D341Med (cell line): Measurements from ENCODE around the gene TPM1.
"Not testable (repeated sequence)": the region's sequence is repeated elsewhere in the genome, so short reads cannot be mapped to it uniquely, and the experiment has no call there.

ENCODE experiments used
- DNase-seq: peaks from one replicate; pipeline ENCODE4 v3.0.0; 2012; ENCODE audit warnings: low spot score

The TPM1 gene

DNA sequence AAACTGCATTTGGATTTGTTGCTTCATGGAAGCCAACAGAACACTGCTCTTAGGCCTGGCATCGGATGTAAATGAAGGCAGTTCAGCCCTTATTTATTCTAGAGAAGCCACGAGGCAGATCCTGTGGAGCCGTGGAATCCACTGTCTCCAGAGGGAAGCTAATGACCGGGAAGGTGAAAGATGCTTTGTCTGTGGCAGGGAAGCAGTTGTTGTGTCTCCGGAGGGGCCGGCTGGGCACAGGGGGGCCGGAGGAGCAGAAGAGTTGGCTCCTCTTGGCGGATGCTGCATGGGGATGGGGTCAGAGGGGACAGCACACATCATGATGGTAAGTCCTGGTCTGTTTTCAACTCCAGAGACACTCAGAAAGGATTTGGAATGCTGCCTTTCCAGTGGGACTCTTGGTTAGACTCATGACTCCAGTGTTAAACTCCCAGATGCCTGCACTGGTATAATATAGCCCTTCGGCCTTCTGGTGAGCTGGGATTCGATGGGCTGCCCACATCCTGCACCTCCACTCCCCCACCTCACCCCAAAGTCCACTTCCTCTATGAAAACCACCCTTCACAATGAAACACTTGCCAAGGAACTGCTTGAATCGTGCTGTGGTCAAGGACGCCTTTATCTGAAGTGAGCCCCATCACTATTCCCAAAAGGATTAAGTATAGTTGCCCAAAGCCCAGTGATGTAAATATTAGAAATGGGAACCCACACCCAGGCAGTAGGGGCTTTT, 33.6 kb downstream of the TPM1 start:
- DNase-seq, result no peak

DNA sequence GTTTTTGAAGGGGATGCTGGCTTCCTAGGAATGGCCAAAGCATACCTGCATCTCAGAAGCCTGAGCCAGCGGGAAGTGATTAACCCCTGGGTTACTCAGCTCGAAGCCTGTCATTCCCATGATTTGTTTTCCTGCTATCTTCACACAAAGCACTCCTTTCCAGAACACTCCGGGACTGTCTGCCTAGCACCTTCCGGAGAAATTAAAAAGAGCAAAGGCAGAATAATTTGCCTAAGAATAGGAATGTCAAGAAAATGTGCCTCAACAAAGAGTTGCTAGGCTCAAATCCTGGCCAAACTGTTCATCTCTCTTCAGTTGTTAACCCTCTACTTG, 34.1 kb downstream of the TPM1 start:
- no peak for DNase-seq

DNA sequence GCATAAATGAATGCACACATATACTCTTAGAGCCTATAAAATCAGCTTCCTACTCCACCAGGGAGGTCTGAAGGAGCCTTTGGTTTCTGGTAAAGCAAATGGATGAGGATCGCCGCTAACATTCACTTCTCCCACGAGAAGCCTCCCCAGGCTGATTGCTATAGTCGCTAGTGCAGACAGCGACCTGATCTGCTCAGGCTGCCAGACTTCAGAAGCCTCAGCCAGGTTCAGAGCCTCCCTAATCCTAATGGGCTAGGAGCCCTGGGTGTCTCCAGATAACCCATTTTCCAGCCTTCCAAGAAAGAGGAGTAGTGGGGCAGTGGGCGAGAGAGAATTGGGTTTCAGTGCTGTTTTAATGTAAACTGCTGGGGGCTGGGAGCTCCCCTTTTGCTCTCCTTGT, 35.4 kb downstream of the TPM1 start:
- no peak for DNase-seq

DNA sequence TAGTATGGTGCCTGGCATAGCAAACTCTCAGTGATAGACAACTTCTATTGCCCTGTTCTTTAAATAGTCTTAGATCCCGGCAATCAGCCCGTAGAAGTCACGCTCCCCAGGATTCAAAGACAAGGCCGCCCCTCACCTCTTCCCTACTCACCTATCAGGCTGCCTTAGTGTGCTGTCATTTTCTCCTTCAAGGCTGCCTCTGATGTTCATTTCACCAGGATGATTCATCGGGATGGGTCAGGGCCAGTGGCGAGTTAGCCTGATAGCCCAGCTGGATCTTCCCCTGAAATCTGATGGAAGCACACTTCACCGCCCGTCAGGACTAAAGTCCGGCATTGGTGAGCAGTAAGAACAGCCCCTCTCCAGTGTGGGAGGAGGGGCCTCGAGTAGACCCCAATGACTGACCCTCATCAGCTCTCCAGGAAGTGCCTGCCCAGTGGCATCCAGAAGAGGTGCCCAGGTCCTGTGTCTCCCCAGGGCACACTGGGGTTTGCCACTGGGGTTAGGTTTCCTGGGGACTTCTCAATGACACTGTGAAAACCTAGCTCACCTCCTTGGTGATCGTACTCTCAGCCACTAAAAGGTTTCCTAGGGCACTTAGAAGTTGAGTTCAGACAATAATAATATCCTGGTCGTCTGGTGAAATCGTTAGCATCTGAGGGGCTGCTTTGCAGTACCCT, 37.5 kb downstream of the TPM1 start:
- no peak for DNase-seq

DNA sequence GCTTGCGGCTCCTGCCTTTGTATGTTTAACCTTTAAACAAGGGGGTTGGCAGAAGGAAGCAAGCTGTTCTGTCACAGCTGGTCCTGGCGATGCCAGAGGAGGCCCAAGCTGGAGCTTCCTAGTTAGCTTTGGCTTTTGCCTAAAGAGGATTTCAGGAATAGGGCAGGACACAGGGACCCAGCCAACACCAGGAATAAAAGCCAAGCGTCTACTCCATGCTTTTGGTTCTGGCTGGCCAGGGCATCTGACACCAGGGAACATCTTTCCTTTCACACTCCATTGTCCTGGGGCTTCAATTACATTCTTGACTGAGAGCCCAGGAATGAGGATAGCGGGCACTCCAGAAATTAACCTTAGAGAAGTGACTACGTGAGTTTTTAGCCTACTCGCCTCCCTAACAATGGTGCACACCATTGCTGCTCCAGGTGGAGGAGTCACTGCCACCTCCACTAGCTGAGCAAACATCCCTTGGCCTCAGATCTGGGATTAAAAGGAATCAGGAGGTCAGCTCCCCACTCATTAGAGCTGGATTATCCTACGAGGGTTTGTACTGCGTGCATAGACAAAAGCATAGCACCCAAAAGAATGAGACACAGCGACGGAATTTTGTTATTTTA, 38.2 kb downstream of the TPM1 start:
- DNase-seq, result no peak

DNA sequence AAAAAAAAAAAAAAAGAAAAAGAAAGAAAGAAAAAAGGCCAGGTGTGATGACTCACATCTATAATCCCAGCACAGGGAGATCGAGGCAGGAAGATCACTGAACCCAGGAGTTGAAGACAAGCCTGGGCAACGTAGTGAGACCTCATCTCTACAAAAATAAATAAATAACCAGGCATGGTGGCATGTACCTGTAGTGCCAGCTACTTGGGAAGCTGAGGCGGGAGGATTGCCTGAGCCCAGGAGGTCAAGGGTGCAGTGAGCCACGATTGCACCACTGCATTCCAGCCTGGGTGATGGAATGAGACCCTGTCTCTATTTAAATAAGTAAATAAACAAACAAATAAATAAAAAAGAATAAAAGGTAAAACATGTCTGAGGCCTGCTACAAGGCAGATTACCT, 39.8 kb downstream of the TPM1 start:
- DNase-seq, result no peak

DNA sequence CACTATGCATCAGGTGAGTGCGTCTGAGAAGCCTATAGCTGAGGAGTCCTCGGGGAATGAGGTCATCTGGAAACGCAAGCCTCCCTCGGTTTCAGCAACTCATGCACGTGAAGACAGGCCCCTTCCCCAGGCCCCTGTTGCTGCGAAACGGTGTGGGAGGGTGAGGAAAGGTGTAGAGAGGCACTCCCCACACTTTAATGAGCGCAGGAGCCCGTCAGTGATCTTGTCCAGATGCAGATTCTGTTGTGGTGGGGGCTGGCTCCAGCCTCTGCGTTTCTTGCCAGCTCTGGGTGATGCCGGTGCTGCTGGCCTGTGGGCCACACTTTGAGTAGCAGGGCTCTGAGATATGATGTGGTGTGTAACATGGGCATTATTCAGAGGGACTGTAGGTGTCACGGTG, 40.5 kb downstream of the TPM1 start:
- DNase-seq, result no peak

DNA sequence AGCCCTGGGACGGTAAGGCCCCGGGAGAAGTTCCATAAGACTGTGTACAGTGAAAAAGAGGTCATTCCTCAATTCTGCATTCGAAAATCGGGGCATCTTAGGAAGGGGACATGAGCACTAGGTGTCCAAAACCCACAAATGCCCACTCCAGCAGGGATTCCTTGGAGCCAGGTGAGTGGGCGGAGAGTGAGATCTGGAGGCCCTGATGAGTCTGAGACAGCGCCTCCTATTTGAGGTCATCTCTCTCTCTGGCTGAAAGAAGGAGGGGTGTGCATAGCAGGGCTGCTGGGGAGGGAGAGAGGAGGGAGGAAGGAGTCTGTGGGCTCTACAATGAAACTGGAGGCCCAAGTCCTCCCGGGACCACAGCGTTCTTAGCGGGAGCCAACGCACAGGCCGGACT, 41.0 kb downstream of the TPM1 start:
- no peak for DNase-seq

DNA sequence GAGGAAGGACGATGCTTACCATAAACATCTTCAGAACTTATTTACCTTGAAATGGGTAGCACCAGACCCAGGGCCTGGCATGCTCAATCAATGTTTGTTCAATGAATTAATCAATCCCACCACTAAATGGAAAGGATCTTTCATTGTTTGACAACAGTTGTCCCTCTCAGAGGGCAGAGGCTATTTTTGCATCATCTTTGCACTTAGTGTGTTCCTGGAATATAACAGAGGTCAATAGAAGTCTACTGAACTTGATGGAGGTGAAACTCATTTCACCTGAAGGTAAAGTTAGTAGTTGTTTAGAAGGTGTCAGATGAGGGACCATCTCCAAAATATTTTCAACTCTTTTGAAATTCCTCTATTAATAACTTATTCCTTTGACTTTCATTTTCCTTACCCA, 42.3 kb downstream of the TPM1 start:
- no peak for DNase-seq

DNA sequence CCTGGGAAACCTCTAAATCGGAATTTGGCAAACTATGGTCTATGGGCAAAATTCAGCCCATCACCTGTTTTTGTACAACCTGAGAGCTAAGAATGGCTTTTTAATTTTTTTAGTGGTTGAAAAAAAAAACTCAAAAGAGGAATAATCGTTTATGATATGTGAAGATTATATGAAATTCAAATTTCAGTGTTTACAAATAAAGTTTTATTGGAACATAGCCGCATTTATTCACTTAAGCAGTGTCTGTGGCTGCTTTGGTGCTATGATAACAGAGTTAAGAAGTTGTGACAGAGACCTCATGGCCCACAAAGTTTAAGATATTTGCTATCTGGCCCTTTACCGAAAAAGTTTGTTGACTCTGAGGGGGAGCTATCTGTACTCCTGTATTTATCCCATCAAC, 42.7 kb downstream of the TPM1 start:
- no peak for DNase-seq

DNA sequence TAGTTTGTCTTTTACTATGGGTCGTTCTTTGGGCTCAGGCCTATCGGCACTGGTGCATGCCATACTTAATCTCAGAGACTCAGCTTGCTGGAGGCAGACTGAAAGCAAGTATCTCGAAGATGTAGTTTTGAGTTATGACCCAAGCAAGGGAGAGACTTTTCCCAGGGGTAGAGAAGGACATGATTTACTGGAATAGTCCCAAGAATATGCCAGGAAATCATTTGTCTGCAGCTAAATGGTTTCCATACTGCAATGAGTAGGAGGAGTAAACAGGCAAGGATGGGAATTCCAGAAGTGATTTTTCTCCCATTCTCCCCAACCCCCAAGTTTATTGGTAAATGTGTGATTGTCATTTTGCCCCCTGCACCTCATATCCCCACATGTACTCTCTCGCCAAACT, 43.7 kb downstream of the TPM1 start:
- DNase-seq, result no peak

DNA sequence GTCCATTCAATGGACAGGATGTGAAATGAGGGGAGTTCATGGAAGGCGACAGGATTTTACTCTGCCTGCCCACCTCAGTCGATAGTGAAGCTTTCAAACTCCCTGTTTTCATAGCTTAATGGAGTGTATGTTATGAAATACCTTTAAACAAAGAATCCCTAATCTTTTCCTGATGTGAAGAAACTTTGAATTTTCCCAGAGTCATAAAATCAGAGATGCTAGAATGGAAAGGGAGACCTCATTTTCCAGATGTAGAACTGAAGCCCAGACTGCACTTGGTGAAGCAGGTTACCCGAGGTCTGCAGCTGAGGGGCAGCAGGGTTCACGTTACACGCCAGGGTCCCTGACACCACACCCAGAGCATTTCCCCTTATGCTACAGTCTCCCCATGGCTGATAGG, 44.4 kb downstream of the TPM1 start:
- DNase-seq, result no peak

DNA sequence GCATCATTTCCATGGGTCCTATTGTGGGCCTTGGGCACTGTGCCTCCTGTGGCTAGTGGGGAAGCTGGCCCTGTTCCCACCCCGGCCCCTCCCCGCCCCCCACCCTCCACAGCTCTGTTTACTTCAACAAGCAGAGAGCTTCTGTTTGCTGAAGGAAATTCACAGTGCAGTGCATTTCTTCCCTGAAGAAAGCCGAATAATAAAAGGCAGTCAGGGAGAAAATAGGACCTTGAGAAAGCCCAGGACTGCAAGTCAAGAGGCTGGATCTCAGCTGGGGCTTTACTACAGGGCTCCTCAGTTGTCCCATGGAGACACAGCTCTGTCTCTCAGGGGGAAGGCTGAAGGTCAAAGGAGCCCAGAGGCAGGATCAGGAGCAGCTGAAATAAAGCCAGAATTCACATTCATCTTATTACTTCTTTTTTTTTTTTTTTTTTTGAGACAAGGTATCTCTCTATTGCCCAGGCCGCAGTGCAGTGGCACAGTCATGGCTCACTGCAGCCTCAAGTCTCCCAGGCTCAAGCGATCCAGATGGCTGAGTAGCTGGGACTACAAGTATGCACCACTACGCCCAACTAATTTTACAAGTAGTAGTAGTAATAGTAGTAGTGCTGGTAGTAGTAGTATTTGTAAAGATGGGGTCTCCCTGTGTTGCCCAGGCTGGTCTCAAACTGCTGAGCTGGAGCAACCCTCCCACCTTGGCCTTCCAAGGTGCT, 46.1 kb downstream of the TPM1 start:
- no peak for DNase-seq

DNA sequence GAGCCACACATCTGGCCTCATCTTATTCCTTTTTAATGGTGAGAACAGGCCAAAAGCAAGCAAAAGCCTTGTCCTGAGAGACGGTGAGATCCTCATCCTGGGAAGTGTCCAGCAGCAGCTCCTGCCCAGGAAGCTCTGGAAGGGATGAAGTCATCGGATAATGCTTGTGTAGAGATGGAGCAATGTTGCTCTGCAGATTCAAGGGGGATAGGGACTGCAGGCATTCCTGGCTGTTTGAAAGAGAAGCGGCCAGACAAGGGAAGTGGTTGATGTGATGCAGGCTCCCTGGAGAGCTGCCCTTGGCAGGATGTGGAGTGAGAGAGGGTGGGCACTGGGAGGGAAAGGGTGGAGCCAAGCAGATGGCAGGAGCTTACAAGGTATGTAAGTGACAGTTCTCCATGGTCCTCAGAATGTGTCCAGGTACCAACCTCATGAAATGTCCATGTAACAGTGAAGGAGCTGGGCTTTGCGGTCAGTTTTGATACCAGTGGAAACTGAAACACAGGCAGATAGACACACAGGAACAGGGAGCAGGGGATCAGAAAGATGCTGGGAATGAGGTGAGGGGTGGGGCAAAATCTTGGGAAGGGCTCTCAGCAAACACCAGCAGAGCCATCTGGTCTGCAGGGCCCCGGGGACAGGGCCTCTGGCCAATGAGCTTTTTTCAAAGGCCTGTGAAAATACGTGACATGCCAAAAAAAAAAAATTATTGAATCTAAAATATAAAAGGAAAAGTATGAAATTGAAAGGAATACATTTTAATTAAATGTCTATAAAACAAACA, 46.9 kb downstream of the TPM1 start:
- DNase-seq, result no peak

DNA sequence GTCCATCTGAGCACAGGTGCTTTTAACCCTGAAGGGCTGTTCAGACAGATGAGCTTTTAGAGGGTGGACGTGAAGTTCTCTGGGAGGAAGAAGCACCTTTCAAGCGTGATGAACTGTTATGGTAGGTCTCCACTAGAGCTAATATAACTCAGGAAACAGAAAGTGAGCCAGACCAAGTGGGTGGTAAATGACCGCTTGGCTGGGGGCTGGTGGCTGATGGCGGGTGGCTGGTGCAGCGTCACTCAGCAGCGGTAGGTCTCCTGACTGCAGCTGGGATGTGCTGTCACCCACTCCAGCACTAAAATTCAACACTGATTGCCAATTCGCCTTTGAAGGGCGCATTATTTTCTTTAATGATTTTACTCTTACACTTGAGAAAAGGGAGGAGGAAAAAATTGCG, 47.9 kb downstream of the TPM1 start:
- DNase-seq, result no peak

DNA sequence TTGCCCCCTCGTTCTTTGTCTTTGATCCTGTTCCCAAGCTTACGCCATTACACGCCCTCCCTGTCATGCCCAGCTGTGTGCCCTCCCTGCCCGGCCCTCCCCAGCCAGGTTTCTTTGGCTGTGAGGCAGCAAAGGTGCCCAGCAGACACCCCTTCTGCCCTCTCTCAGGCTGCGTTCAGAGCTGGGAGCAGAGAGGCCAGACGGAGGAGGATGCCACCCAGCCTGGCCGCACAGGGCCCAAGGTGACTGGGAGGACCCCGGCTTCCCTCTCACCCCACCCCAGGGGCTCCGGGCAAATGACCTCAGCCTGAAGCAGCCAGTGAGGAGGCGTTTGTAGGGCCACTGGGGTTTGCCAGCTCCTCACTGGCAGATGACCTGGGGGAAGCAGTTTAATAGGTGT, 48.3 kb downstream of the TPM1 start:
- no peak for DNase-seq

DNA sequence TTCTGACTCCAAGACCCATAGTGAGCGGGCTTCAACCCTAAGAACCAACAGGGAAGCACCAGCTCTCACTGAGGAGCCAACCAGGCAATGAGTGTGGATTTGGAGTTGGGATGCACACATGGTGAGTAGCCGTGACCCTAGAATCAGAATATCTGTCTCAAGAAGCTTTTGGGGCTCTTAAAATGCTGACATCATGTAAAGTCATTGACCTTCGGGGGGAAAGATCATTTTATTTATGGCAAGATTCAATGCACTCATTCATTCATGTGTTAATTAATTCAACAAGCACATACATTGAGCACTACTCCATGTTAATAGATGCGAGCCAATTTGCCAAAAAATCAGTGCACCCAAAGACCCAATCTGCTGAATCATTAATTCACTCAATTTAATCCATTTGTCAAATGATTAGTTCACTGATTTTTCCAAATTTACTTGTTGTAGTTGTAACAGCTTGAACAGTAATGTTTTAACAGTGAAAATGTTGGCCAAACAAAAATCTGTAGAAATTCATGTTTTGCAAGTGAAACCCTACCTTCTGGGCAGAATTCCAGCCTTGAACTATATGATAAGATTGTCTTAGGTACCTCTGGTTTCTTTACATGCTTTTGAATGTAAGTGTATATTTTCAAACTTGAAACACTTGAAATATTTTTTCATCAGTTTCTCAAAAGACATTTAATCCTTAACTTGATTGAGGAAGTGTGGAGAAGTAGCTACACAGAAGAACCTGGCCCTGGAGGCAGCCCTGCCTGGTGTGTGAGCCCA, 49.3 kb downstream of the TPM1 start:
- no peak for DNase-seq

DNA sequence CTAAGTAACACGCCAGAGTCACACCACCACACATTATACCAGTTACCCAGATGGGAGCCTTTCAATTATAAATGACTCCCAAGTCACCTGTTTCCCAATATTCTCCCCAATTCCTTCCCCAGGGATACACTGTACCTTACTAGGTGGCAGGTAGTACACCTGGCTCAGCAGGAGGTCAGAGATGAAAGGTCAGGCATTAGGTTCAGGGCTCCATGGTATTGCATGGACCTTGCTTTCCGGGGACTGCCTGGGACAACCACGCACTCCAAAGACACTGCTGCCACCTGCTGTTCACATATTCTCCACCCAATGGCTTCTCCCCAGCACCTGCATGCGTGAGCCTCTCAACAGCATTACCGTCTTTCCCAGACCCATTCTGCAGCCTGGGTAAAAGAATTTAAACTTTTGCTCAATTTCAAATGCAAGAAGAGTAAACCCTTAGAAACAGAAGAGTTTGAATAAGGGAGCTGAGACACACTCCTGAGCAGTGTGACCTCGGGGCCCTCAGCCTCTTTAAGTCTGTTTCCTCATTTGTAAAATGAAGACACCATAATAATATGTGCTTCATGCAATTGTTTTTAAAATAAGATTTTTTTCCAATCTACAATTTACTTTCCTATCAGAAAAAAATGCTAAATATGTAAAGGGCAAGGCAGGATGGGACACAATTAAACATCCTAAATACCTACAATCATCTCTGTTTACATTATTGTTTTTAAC, 51.1 kb downstream of the TPM1 start:
- peak; percentile 86 for DNase-seq

DNA sequence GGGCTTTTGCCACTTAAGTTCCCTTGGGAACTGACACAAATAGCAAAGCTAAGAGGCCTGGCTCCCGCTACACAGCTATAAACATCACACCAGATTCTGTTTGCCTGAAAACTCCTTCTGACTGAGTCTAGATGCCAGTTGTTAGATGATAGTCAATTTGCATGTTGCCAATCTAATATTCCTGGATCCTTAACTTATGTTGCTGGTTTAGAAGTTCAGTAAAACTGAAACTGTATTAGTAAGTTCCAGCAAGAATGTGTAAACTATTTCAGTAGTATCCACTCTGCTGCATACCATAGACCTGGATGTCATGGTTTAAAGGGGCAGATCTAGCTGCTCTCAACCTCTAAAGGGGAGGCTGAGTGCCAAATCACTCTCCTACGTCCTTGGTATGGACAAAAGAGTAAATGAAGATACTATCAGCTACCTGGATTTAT, 52.0 kb downstream of the TPM1 start:
- DNase-seq, result no peak

DNA sequence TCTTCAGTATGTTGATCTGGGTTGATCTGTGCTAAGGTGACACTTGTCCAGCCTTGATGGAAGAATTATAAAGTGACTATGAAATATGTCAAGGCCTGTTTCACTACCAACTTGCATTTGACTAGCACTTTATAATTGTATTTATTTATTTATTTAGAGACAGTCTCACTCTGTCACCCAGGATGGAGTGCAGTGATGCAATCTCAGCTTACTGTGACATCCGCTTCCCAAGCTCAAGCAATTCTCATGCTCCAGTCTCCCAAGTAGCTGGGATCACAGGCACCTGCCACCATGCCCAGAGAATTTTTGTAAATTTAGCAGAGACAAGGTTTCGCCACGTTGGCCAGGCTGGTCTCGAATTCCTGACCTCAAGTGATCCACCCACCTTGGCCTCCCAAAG, 53.6 kb downstream of the TPM1 start:
- DNase-seq, result no peak

DNA sequence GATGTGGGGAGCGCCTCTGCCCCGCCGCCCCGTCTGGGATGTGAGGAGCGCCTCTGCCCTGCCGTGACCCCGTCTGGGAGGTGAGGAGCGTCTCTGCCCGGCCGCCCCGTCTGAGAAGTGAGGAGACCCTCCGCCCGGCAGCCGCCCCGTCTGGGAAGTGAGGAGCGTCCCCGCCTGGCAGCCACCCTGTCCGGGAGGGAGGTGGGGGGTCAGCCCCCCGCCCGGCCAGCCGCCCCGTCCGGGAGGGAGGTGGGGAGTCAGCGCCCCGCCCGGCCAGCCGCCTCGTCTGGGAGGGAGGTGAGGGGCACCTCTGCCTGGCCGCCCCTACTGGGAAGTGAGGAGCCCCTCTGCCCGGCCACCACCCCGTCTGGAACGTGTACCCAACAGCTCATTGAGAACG, 56.4 kb downstream of the TPM1 start:
- DNase-seq, result not testable (repeated sequence)
